Hepatocyte (in vitro differentiated cells): ENCODE measurements around the gene ATP6V1D.

Source experiments
- EZH2phosphoT487 ChIP-seq: fragments of 200-600 bp; sonication (generic); IDR thresholded peaks from one replicate; pipeline ENCODE4 v1.6.1; 2018; ENCODE audit warnings: antibody characterized with exemption, mild to moderate bottlenecking, low read depth, moderate library complexity; ENCODE audit not compliant: unreplicated experiment, severe bottlenecking
- TF ChIP-seq, protein P1 (sequence below): fragments of 200-600 bp; sonication (generic); IDR thresholded peaks from 2 replicates; pipeline ENCODE4 v1.5.1; 2016; ENCODE audit warnings: antibody characterized with exemption, mild to moderate bottlenecking; ENCODE audit not compliant: poor library complexity

GRCh38 chr14:67345583-67345982 lies 14.0 kb downstream of the ATP6V1D start:
- no peak for TF ChIP-seq EZH2phosphoT487
- TF ChIP-seq, protein P1, sequence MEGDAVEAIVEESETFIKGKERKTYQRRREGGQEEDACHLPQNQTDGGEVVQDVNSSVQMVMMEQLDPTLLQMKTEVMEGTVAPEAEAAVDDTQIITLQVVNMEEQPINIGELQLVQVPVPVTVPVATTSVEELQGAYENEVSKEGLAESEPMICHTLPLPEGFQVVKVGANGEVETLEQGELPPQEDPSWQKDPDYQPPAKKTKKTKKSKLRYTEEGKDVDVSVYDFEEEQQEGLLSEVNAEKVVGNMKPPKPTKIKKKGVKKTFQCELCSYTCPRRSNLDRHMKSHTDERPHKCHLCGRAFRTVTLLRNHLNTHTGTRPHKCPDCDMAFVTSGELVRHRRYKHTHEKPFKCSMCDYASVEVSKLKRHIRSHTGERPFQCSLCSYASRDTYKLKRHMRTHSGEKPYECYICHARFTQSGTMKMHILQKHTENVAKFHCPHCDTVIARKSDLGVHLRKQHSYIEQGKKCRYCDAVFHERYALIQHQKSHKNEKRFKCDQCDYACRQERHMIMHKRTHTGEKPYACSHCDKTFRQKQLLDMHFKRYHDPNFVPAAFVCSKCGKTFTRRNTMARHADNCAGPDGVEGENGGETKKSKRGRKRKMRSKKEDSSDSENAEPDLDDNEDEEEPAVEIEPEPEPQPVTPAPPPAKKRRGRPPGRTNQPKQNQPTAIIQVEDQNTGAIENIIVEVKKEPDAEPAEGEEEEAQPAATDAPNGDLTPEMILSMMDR: no peak
